ENCODE data around the gene ANKRD6.
"Not testable (repeated sequence)": the region's sequence is repeated elsewhere in the genome, so short reads cannot be mapped to it uniquely, and the experiment has no call there.

Gene ANKRD6

GRCh38 chr6:89602166-89602565, 169.2 kb downstream of the ANKRD6 start:
- no peak for DNase-seq (ENCODE audit: low spot score)

- no peak for DNase-seq (ENCODE audit: low spot score)
Measured at GRCh38 chr6:89604653-89605052, 171.7 kb downstream of the ANKRD6 start.

- DNase-seq (ENCODE audit: low spot score): no peak
Measured at GRCh38 chr6:89605861-89606260, 172.9 kb downstream of the ANKRD6 start.

GRCh38 chr6:89610149-89610642, 177.2 kb downstream of the ANKRD6 start:
- DNase-seq (ENCODE audit: low spot score): peak; percentile 66

- no peak for DNase-seq (ENCODE audit: low spot score)
Measured at GRCh38 chr6:89611666-89612065, 178.7 kb downstream of the ANKRD6 start.

- no peak for DNase-seq (ENCODE audit: low spot score)
Measured at GRCh38 chr6:89612121-89612520, 179.2 kb downstream of the ANKRD6 start.

- no peak for DNase-seq (ENCODE audit: low spot score)
Measured at GRCh38 chr6:89613790-89614189, 180.8 kb downstream of the ANKRD6 start.

GRCh38 chr6:89615882-89616281, 182.9 kb downstream of the ANKRD6 start:
- DNase-seq (ENCODE audit: low spot score): no peak

GRCh38 chr6:89616531-89616930, 183.6 kb downstream of the ANKRD6 start:
- DNase-seq (ENCODE audit: low spot score): no peak

- DNase-seq (ENCODE audit: low spot score): no peak
Measured at GRCh38 chr6:89618026-89618425, 185.1 kb downstream of the ANKRD6 start.

GRCh38 chr6:89619567-89619966, 186.6 kb downstream of the ANKRD6 start:
- DNase-seq (ENCODE audit: low spot score): no peak

- DNase-seq (ENCODE audit: low spot score): no peak
Measured at GRCh38 chr6:89623749-89624148, 190.8 kb downstream of the ANKRD6 start.

GRCh38 chr6:89630488-89630887, 197.5 kb downstream of the ANKRD6 start:
- no peak for DNase-seq (ENCODE audit: low spot score)

GRCh38 chr6:89636412-89636811, 203.5 kb downstream of the ANKRD6 start:
- not testable (repeated sequence) for DNase-seq (ENCODE audit: low spot score)

- DNase-seq (ENCODE audit: low spot score): no peak
Measured at GRCh38 chr6:89637960-89638319, 205.0 kb downstream of the ANKRD6 start.

GRCh38 chr6:89638320-89639195, 205.6 kb downstream of the ANKRD6 start, which contains the start of gene LYRM2:
TSS of gene LYRM2 (minus strand) at chr6:89638747. CDS start at chr6:89638716, 31 bp downstream.
- DNase-seq (ENCODE audit: low spot score): peak; percentile 95

GRCh38 chr6:89640804-89641203, 207.9 kb downstream of the ANKRD6 start:
- no peak for DNase-seq (ENCODE audit: low spot score)

GRCh38 chr6:89641581-89641980, 208.6 kb downstream of the ANKRD6 start:
- DNase-seq (ENCODE audit: low spot score): not testable (repeated sequence)

- DNase-seq (ENCODE audit: low spot score): no peak
Measured at GRCh38 chr6:89642956-89643355, 210.0 kb downstream of the ANKRD6 start.

- DNase-seq (ENCODE audit: low spot score): no peak
Measured at GRCh38 chr6:89643406-89643805, 210.5 kb downstream of the ANKRD6 start.

GRCh38 chr6:89644864-89645263, 211.9 kb downstream of the ANKRD6 start:
- DNase-seq (ENCODE audit: low spot score): no peak

- no peak for DNase-seq (ENCODE audit: low spot score)
Measured at GRCh38 chr6:89649682-89650081, 216.7 kb downstream of the ANKRD6 start.

- DNase-seq (ENCODE audit: low spot score): no peak
Measured at GRCh38 chr6:89650579-89650978, 217.6 kb downstream of the ANKRD6 start.

- no peak for DNase-seq (ENCODE audit: low spot score)
Measured at GRCh38 chr6:89655122-89655521, 222.2 kb downstream of the ANKRD6 start.

Data from hematopoietic multipotent progenitor cell treated with erythropoietin and hydrocortisone succinate and interleukin-3 and kit ligand, for 17 days (in vitro differentiated cells).